ENCODE data around the gene MARS1.
A peak's percentile ranks its signal among the peaks of the same experiment; 100 is the strongest.
"Not testable (repeated sequence)": the region's sequence is repeated elsewhere in the genome, so short reads cannot be mapped to it uniquely, and the experiment has no call there.

The MARS1 gene

DNA sequence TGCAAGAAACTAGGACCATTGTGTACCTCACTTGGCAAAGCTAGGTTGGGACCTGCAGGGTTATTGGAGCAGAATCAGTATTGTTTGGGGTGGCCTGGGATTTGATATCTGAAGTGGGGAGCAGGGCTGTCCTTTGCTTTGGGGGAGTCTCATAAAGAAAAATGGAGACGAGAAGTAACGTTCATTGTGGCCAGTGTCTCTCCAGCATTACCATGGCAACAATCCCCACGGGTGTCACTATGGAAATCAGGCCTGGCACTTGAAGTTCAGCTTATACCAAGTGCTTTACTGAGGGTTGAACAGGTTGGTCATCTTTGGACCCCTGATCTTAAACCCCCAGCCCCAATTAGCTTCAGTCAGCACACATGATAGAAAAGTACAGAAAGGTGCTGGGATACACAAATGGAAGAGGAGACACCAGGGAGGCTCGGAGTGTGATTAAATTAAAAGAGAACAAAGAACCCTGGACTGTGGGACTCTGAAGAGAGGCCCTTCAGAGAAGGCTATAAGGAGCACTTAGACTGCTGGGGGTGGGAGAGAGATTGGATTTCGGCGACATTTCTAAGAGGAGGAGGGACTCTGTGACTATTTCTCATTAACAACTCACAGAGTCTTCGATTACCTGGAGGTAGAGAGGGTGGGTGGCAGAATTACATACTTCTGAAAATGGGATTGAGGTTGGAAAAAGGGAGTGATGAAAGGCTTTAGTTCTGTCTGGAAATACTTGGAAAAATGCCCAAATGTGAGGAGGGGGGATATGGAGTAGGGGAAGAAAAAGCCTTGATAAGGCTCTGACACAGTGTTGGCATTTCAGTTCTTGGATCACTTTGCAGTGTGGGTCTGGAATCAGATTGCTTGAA is 65.7 kb downstream of the MARS1 start:
- peak; percentile 80 for DNase-seq

DNA sequence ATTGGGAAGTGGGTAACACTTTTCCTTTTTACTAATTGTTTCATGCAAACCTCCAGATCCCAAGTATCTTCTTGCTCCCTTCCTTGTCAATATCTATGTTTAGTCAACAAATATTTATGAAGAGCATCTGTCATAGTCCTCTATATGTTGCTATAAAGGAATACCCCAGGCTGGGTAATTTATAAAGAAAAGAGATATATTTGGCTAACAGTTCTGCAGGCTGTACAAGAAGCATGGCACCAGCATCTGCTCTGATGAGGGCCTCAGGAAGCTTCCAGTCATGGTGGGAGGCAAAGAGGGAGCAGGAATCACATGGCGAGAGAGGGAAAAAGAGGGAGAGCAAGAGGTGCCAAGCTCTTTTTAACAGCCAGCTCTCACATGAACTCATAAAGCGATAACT is 66.6 kb downstream of the MARS1 start:
- no peak for DNase-seq

DNA sequence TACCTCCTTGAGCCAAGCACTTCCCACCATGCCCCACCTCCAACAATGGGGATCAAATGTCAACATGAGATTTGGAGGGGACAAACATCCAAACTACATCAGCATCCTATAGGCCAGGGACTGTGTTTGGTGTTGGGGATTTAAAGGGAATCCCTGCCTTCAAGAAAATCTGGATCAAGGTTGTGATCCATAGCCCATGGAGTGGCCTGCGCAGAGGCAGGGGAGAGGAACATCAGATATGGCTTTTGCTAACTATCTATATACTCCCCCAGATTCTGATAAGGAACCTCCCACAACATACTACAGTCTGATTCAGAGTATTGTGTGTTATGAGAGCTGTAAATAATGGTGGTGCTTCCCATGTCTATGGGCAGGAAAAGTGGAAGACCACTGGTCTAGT is 67.0 kb downstream of the MARS1 start:
- DNase-seq, result no peak

DNA sequence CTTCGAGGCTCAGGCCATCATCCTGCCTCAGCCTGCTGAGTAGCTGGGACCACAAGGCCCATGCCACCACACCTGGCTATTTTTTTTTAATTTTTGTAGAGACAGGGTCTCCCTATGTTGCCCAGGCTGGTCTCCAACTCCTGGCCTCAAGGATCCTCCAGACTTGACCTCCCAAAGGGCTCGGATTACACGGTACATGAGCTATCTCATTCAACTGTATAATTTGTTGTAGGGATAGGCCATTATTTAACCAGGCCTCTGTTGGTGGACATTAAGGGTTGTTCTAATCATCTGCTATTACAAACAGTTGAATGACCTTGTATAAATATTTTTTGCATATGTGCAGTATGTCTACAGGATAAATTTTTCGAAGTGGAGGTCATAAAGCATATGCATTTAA is 71.0 kb downstream of the MARS1 start:
- no peak for DNase-seq

DNA sequence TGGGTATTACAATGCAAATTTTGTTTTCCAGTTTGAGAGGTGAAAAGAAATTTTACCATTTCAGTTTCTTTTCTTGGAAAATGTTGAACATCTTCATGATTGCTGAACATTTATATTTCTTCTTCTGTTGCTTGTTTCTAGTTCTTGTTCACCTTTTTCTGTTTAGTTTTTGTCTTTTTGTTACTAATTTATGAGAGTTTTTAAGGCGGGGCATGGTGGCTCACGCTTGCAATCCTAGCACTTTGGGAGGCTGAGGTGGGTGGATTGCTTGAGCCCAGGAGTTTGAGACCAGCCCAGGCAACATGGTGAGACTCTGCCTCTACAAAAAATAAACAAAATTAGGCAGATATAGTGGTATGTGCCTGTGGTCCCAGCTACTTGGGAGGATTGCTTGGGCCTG is 72.6 kb downstream of the MARS1 start:
- DNase-seq, result no peak

DNA sequence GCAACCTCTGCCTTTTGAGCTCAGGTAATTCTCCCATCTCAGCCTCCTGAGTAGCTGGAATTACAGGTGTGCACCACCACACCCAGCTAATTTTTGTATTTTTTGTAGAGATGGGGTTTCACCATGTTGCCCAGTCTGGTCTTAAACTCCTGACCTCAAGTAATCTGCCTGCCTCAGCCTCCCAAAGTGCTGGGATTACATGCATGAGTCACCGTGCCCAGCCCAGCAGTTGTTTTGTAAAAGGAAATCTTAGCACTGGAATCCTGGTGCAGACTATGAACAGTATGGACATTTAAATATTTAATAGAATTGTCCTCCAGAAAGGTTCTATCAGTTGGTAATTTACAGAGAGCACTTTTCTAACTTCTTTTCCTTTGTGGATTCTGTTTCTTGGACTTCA is 73.2 kb downstream of the MARS1 start:
- DNase-seq, result not testable (repeated sequence)

DNA sequence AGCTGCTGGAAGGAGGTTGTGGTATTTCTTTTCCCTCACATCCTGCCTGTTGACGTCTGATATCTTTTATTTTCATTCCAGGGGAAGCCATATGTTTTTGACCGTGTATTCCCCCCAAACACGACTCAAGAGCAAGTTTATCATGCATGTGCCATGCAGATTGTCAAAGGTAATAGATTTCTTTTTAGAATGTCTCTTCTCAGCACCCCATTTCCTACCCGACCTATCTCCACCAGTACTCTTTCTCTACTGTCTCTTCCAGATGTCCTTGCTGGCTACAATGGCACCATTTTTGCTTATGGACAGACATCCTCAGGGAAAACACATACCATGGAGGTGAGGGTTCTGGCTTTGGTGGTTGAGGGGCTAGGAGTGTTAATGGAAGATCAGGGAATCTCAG is 75.5 kb downstream of the MARS1 start:
- DNase-seq, result no peak

DNA sequence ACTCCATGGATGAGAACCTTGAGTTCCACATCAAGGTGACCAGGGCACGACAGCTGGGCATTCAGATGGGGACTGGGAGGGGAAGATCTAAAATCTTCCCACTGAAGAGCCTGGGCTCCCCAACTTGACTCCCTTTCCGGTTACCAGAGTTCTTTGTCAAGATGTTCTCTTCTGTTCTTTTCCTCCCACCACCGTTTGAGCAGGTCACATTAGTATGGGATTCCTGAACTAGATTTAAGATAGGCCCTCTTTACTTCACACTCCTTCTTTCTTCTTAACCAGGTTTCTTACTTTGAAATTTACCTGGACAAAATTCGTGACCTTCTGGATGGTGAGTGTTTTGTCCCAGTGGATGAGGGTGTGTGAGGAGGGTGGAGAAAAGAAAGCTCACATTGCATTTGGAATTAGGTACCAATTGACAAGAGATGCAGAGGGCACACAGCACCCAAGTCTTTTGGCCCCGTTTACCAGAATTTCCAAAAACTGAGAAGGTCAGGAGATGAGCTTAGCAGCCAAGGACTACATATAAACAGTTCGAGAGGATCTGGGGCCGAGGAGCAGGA is 76.4 kb downstream of the MARS1 start:
- no peak for DNase-seq
